ENCODE data around the gene BRPF3. TPM values are rescaled to one million over a fixed set of nuclear protein-coding genes. Genes with fewer than 3 reads are reported as not detected.

BRPF3 gene
- polyA plus RNA-seq, 1 donor: 52.3 TPM

GRCh38 chr6:36277946-36278470 lies 81.5 kb downstream of the BRPF3 start:
- peak in 1 of 2 donors; percentile 62 for DNase-seq
- Histone ChIP-seq H3K36me3 (ENCODE audit: control insufficient read depth, insufficient read depth, low read length) (no peaks in the 10 kb centered on the region), H3K27me3 (ENCODE audit: control insufficient read depth, insufficient read depth, low read length) (no peaks in the 10 kb centered on the region), H3K4me1 (ENCODE audit: control insufficient read depth, insufficient read depth, low read length) (peaks cover 14% of the 10 kb centered on the region), H3K4me3 (ENCODE audit: low read length) (no peak overlapping the region), H3K9me3 (ENCODE audit: control insufficient read depth, low read depth, low read length) (no peaks in the 10 kb centered on the region), H3K27ac (ENCODE audit: low read length) (no peak overlapping the region)
- WGBS (ENCODE audit: insufficient coverage, low lambda C conversion rate): no CpG with 5 or more reads among the region's 2 CpGs

GRCh38 chr6:36280467-36280866 lies 83.9 kb downstream of the BRPF3 start:
- no peaks in the 10 kb centered on the region for H3K9me3 ChIP-seq (ENCODE audit: control insufficient read depth, low read depth, low read length)
- WGBS (ENCODE audit: insufficient coverage, low lambda C conversion rate): no CpG with 5 or more reads among the region's 3 CpGs
- no peaks in the 10 kb centered on the region for H3K36me3 ChIP-seq (ENCODE audit: control insufficient read depth, insufficient read depth, low read length)
- H3K27ac ChIP-seq (ENCODE audit: low read length): no peak overlapping the region
- no peak for DNase-seq
- H3K27me3 ChIP-seq (ENCODE audit: control insufficient read depth, insufficient read depth, low read length): peaks cover 12% of the 10 kb centered on the region
- peaks cover 7% of the 10 kb centered on the region for H3K4me1 ChIP-seq (ENCODE audit: control insufficient read depth, insufficient read depth, low read length)
- no peak overlapping the region for H3K4me3 ChIP-seq (ENCODE audit: low read length)

- H3K27me3 ChIP-seq (ENCODE audit: control insufficient read depth, insufficient read depth, low read length): peaks cover 15% of the 10 kb centered on the region
- no CpG with 5 or more reads among the region's 4 CpGs for WGBS (ENCODE audit: insufficient coverage, low lambda C conversion rate)
- H3K4me1 ChIP-seq (ENCODE audit: control insufficient read depth, insufficient read depth, low read length): peaks cover 10% of the 10 kb centered on the region
- no peak overlapping the region for H3K27ac ChIP-seq (ENCODE audit: low read length)
- no peak for DNase-seq
- H3K36me3 ChIP-seq (ENCODE audit: control insufficient read depth, insufficient read depth, low read length): no peaks in the 10 kb centered on the region
- no peaks in the 10 kb centered on the region for H3K9me3 ChIP-seq (ENCODE audit: control insufficient read depth, low read depth, low read length)
- H3K4me3 ChIP-seq (ENCODE audit: low read length): no peak overlapping the region
These were observed 84.4 kb downstream of the BRPF3 start for GRCh38 chr6:36280983-36281382.

Other genes with a start within 250 kb of the BRPF3 start
- 0.24 TPM for gene SLC26A8, start 172.1 kb upstream of the BRPF3 start, polyA plus RNA-seq
- 74.8 TPM for gene MAPK14, start 168.9 kb upstream of the BRPF3 start, polyA plus RNA-seq
- 147 TPM for gene MAPK13, start 66.2 kb upstream of the BRPF3 start, polyA plus RNA-seq
- gene PNPLA1, start 73.3 kb downstream of the BRPF3 start, polyA plus RNA-seq: 3.3 TPM
- gene BNIP5, start 140.1 kb downstream of the BRPF3 start, polyA plus RNA-seq: 11.2 TPM
- 9.3 TPM for gene ETV7, start 190.9 kb downstream of the BRPF3 start, polyA plus RNA-seq
- 0.24 TPM for gene PXT1, start 246.1 kb downstream of the BRPF3 start, polyA plus RNA-seq
- 32.1 TPM for gene KCTD20, start 246.3 kb downstream of the BRPF3 start, polyA plus RNA-seq

Measured in large intestine (tissue), 3 donors.